SU-DHL-6 (cell line): ENCODE data around the gene DNAH9.

Experiments
- CTCF ChIP-seq: fragments of 200-600 bp; sonication (generic); IDR thresholded peaks from one replicate; pipeline ENCODE4 v1.5.1; 2017; ENCODE audit warnings: antibody characterized with exemption, mild to moderate bottlenecking, low read length, moderate library complexity; ENCODE audit not compliant: insufficient read depth, poor library complexity, severe bottlenecking
- EZH2phosphoT487 ChIP-seq: fragments of 200-600 bp; sonication (generic), shearing (Covaris generic); conservative IDR thresholded peaks from 2 replicates; pipeline ENCODE4 v1.6.1; 2018; ENCODE audit warnings: mild to moderate bottlenecking, antibody characterized with exemption, low read length, moderate library complexity, mixed read lengths

- TF ChIP-seq CTCF = no peak
- no peak for TF ChIP-seq EZH2phosphoT487
These were observed 238.2 kb downstream of the DNAH9 start for GRCh38 chr17:11836508-11836907.
